Activated CD4-positive, alpha-beta T cell treated with anti-CD3 and anti-CD28 coated beads, Interleukin-2, amount 50 U/mL, for 48 hours (primary cell): ENCODE data around the gene DCXR.
A peak's percentile ranks its signal among the peaks of the same experiment; 100 is the strongest.

ENCODE experiments used
- DNase-seq, 2 experiments: peaks; one replicate each; pipeline ENCODE4 v3.0.0-alpha.2; 2020

Gene DCXR

GRCh38 chr17:82070611-82071010 is 33.1 kb upstream of the DCXR start:
- no peak for DNase-seq

DNA sequence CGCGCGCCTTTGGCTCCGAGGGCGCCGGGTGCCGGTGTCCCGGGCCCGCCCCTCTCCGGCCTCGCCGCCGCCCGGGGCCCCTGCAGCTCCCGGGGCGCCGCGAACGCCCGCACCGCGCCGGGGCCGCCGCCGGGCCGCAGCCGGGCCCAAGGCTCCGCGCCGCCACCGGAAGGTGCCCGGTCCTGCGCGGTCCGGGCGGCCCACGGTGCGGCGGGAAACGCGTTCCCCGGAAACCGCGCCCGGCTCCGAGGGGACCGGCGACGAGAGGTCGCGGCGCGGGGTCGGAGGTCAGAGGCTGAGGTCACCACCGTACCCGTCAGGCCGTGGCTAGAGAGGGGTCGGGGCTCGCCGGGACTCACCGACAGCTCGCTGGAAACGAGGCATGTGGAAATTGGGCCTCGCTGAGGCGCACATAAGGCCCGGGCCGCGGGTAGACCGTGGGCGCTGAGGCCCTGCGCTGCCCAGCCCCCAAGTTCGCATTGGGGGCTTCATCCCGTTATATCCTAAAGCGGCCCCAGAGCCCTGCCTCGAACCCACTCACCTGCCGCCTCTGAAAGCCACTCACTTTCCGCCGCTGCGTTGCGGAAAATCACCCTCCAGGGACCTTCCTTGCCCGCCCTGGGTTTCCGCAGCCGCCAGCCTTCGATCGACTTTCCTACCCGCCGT is 28.3 kb upstream of the DCXR start, which contains the start of gene DUS1L:
Gene DUS1L, minus strand, starts transcription at position 167 of the 666 bp plus-strand sequence. CDS start 745 bp downstream, outside the sequence.
- DNase-seq = peak; percentile 74 to 77

GRCh38 chr17:82065193-82065637 is 27.7 kb upstream of the DCXR start:
- no peak for DNase-seq

DNA sequence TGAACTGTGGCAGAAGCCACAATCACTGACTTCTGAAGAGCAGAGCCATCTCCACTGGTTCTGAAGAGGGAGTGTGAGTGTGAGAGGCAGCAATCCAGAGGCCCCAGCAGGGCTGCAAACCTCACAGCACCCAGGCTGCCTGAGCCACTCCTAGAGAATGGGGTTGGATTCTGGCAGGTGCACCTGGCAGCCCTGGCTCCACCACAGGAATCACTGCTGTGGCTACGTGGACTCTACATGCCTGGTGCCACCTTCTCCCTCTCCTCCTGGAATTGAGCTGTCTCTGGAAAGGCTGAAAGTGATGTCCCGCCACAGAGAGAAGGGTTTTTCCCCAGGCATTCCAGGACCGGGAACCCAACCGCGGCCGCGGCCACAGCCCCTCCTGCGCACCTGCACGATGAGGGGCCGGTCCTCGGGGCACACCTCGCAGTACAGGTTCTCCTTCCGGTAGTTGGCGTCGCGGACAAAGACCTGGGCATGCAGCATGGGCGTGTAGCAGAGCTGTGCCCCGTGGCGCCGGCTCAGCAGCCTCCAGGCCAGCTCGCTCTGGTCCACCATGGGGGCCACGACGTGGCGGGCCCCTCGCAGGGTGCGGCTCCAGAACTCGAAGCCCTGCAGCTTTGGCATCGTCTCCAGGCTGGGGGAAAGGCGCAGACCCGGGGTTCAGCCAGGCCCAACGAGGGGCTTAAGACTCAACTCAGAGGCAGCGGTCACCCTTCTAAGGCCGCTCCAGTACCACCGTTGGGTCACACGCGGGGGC is 27.1 kb upstream of the DCXR start:
- DNase-seq = no peak

GRCh38 chr17:82063424-82064415 is 26.2 kb upstream of the DCXR start:
- DNase-seq = no peak

DNA sequence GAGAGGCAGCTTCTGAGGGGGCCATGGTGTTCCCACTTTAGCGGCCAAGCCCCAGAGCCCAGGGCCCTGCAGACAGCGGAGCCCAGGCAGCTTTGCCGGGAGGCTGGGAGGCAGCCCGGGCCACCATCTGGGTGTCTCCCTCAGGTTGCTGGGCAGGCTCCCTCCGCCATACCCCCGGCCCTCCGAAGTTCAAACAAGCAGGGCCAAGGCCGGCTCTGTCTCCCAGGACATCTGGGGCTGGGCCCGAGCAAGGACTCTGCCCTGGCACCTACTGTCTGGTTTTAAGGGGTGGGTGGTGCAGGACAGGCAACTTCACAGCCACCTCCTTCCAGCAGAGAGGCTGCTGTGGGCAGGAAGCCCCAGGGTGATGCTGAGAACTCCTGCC is 25.5 kb upstream of the DCXR start:
- DNase-seq = no peak

GRCh38 chr17:82062076-82062983 is 24.8 kb upstream of the DCXR start:
- no peak for DNase-seq

- no peak for DNase-seq
These were observed 23.8 kb upstream of the DCXR start for GRCh38 chr17:82061047-82061925.

DNA sequence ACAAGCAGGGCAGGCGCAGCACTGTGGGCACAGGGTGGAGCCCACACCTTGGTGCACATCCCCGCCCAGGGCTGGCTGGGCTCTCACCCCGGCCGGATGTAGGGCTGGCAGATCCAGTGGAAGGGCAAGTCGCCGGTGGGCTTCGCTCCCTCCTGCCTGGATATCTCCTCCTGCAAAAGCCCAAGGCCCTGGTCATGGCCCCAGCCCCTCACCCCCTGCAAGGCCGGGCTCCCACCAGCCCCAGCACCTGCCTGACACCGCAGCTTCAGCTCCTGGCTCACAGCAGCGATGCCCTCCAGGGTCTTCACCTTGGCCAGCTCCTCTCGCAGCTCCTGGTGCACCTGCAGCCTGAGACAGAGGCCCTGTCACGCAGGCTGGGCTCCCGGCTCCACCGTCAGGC is 23.1 kb upstream of the DCXR start:
- DNase-seq = no peak

DNA sequence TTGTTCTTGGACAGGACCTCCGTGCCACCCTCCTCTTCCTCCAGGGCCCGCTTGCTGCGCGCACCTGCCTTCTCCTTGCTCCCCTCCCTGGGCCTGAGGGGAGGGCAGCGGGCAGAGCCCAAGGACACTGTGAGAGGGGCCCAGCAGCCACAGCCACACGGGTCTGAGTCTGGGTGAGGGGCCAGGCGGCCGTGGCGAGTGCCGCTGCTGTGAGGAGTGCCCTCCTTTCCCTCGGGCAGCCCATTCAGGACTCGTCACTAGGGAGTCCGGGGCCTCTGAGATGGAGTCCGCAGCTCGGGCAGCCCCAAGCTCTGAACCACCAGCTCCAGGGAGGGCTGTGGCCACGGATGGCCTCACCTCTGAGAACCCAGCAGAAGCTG is 22.5 kb upstream of the DCXR start:
- no peak for DNase-seq

DNA sequence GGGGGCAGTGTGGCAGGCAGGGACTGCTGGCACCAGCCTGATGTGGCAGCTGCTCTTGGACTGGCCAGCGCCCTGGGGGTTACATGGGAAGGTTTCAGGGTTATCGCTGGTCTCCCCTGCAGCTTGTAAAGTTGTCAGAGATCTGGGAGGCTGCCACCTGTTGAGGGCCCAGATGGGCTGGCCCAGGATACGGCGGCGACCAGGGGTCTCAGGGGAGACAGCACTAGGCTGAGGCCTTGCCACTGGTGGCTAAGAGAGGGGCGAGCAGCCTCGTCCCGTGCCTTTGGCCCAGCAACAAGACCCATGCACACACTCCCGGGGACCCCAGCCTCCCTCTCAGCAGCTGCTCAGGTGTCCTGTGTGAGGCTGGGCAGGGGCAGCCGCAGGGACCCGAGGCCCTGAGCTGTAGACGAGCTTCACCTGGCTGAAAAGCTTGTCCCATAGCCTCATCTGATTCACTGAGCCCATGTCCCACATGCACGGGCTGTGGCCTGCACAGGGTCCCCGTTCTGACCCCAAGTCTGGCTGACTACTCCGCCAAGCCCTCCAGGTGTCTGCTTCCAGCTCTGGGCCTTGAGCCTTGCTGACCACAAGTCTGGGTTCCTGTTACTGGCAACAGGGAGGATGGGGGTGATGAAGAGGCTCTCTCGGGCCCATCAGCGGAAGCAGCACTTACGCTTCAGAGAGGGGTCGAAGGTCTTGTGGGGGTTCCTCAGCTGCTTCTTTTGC is 21.9 kb upstream of the DCXR start:
- no peak for DNase-seq

DNA sequence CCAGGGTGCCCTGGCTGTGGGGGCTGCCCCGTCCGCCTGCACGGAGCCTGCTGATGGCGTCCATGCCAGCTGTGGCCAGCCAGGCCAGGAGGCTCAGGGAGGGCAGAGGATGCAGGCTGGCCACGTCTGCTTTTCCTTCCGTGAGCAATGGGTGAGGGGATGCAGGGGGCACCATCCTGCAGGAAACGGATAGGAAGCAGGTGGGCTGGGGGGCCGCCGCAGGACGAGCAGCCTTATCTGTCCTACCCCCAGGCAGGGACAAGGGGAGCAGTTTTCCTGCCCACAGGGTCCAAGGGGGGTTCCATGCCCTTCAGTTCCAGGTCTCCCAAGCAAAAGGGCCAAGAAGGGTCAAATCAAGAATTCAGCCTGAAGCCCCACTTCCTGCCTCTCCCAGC is 21.4 kb upstream of the DCXR start:
- DNase-seq = no peak

DNA sequence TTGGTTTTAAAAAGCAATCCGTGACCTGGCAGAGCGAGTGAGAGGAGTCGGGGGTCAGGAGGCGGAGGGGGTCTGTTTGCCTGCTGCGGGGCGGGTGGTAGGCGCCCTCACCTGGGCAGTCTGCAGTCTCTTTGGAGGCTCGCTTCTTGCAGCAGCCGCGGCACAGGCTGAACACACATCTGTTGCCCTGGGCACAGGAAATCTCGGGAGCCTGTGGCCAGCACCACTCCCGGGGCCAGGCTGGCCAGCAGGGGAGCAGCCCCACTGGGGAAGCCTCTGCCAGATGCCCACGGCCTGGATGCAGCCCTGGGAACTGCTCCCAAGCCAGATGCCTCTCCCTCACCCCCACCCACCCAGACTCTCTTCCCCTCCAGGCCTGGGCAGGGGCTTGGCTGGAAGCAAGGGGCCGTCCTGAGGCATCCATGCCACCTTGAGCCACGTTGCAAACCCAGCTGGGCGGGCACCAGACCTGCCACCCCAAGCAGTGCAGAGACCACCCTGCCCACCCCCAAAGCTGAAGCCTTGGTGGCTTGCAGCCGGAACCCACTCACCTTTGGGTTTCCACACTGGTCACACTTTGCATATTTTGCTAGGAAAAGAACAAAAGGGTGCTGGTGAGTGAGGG is 20.8 kb upstream of the DCXR start:
- no peak for DNase-seq

- DNase-seq = peak in 1 of 2 experiments; percentile 4
These were observed 19.5 kb upstream of the DCXR start for GRCh38 chr17:82056729-82057621.

- DNase-seq = no peak
These were observed 18.6 kb upstream of the DCXR start for GRCh38 chr17:82055965-82056728.

- DNase-seq = peak in 1 of 2 experiments; percentile 6
These were observed 17.8 kb upstream of the DCXR start for GRCh38 chr17:82055023-82055964.
